SK-N-SH (cell line): ENCODE data around the gene RTN4.

ENCODE experiments used
- CHD2 ChIP-seq: fragments of 150-350 bp; IDR thresholded peaks from 2 replicates; pipeline ENCODE4 v1.6.1; 2018; ENCODE audit warnings: low read length; ENCODE audit not compliant: partially characterized antibody
- EP300 ChIP-seq, 2 experiments: IDR thresholded peaks; 2 replicates each; pipeline versions ENCODE4 v1.4.0 to v1.6.1; 2012; ENCODE audit warnings: borderline replicate concordance in 1 of 2, low read depth in 1 of 2, low read length in 1 of 2
- JUND ChIP-seq: IDR thresholded peaks from 2 replicates; pipeline ENCODE4 v1.4.0; 2012
- SMC3 ChIP-seq: IDR thresholded peaks from 2 replicates; pipeline ENCODE4 v1.6.1; 2012; ENCODE audit warnings: low read depth, low read length, improper control_type of control experiment
- YY1 ChIP-seq: IDR thresholded peaks from 2 replicates; pipeline ENCODE4 v1.4.0; 2012; ENCODE audit warnings: low read depth, mild to moderate bottlenecking
- ZBTB33 ChIP-seq: IDR thresholded peaks from 2 replicates; pipeline ENCODE4 v1.4.0; 2012; ENCODE audit warnings: low read depth, borderline replicate concordance
- TF ChIP-seq, protein P1 (sequence below): fragments of 200-600 bp; sonication (generic); IDR thresholded peaks from 2 replicates; pipeline ENCODE4 v1.6.1; 2017; ENCODE audit warnings: antibody characterized with exemption, mild to moderate bottlenecking, moderate library complexity
- TF ChIP-seq, protein P2 (sequence below): fragments of 150-350 bp; IDR thresholded peaks from 2 replicates; pipeline ENCODE4 v1.6.1; 2017; ENCODE audit warnings: antibody characterized with exemption, low read length, low read depth, borderline replicate concordance
- TF ChIP-seq, protein P3 (sequence below): IDR thresholded peaks from 2 replicates; pipeline ENCODE4; 2012

DNA sequence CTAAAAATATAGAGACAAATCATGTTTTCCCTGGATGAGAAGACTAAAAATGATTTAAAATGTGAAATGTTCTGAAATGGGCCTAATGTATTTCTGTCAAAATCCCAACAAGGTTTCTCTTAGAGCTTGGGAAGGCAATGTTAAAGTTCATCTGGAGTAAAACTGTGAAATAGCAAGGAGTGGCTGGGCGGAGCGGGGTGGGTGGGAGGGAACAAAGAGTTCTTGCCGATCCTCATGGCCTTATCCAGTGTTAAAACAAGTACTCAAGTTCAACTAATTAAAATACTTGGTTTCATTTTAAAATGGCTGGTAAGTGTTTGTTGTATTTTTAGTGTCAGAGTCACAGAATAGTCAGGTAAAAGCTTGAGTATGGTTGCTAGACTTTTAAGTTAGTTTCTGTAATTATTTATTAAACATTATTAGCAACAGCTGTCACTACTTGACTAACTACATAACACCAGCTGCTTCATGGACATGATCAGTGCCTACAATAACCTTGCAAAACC is 87.3 kb downstream of the RTN4 start:
- TF ChIP-seq, protein P1, sequence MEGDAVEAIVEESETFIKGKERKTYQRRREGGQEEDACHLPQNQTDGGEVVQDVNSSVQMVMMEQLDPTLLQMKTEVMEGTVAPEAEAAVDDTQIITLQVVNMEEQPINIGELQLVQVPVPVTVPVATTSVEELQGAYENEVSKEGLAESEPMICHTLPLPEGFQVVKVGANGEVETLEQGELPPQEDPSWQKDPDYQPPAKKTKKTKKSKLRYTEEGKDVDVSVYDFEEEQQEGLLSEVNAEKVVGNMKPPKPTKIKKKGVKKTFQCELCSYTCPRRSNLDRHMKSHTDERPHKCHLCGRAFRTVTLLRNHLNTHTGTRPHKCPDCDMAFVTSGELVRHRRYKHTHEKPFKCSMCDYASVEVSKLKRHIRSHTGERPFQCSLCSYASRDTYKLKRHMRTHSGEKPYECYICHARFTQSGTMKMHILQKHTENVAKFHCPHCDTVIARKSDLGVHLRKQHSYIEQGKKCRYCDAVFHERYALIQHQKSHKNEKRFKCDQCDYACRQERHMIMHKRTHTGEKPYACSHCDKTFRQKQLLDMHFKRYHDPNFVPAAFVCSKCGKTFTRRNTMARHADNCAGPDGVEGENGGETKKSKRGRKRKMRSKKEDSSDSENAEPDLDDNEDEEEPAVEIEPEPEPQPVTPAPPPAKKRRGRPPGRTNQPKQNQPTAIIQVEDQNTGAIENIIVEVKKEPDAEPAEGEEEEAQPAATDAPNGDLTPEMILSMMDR, result no peak
- TF ChIP-seq, protein P2, sequence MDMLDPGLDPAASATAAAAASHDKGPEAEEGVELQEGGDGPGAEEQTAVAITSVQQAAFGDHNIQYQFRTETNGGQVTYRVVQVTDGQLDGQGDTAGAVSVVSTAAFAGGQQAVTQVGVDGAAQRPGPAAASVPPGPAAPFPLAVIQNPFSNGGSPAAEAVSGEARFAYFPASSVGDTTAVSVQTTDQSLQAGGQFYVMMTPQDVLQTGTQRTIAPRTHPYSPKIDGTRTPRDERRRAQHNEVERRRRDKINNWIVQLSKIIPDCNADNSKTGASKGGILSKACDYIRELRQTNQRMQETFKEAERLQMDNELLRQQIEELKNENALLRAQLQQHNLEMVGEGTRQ, result no peak
- TF ChIP-seq SMC3, result no peak
- no peak for TF ChIP-seq ZBTB33
- TF ChIP-seq JUND, result no peak
- TF ChIP-seq, protein P3, sequence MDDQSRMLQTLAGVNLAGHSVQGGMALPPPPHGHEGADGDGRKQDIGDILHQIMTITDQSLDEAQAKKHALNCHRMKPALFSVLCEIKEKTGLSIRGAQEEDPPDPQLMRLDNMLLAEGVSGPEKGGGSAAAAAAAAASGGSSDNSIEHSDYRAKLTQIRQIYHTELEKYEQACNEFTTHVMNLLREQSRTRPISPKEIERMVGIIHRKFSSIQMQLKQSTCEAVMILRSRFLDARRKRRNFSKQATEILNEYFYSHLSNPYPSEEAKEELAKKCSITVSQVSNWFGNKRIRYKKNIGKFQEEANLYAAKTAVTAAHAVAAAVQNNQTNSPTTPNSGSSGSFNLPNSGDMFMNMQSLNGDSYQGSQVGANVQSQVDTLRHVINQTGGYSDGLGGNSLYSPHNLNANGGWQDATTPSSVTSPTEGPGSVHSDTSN, result no peak
- no peak for TF ChIP-seq EP300 (IDR thresholded peaks at IDR 0.05; ENCODE audit: borderline replicate concordance in 1 of 2, low read depth in 1 of 2, low read length in 1 of 2)
- TF ChIP-seq YY1, result no peak
- TF ChIP-seq CHD2, result no peak
